Ectodermal cell (in vitro differentiated cells): ENCODE results near the gene MLXIPL.
"Not testable (repeated sequence)": the region's sequence is repeated elsewhere in the genome, so short reads cannot be mapped to it uniquely, and the experiment has no call there.

ENCODE experiments used
- H3K27ac ChIP-seq: 2 replicates; pipeline ENCODE4 v1.7.0; 2013; ENCODE audit warnings: mild to moderate bottlenecking, low read depth, low read length; ENCODE audit not compliant: insufficient read depth, poor library complexity, severe bottlenecking
- H3K27me3 ChIP-seq: 2 replicates; pipeline ENCODE4 v1.7.0; 2013; ENCODE audit warnings: mild to moderate bottlenecking, low read length; ENCODE audit not compliant: insufficient read depth, control insufficient read depth, poor library complexity, severe bottlenecking
- H3K36me3 ChIP-seq: one replicate; pipeline ENCODE4 v1.7.0; 2013; ENCODE audit warnings: low read length; ENCODE audit not compliant: control insufficient read depth, insufficient read depth
- H3K4me1 ChIP-seq: one replicate; pipeline ENCODE4 v1.7.0; 2013; ENCODE audit warnings: low read length; ENCODE audit not compliant: control insufficient read depth, insufficient read depth
- H3K4me3 ChIP-seq: 2 replicates; pipeline ENCODE4 v1.7.0; 2013; ENCODE audit warnings: low read depth, low read length, control low read depth; ENCODE audit not compliant: insufficient read depth
- H3K9me3 ChIP-seq: 2 replicates; pipeline ENCODE4 v1.7.0; 2013; ENCODE audit warnings: mild to moderate bottlenecking, low read length, moderate library complexity; ENCODE audit not compliant: control insufficient read depth
- WGBS, 2 experiments: methylation state at CpG; one replicate each; pipeline ENCODE4 v1.1.7; 2013; ENCODE audit warnings: missing lambda C conversion rate in 2 of 2; 5-methylcytosine and 5-hydroxymethylcytosine counted together

Gene MLXIPL

GRCh38 chr7:73614937-73615336, 9.4 kb downstream of the MLXIPL start:
- not testable (repeated sequence) for H3K36me3 ChIP-seq, H3K4me3 ChIP-seq, H3K27me3 ChIP-seq, H3K9me3 ChIP-seq, H3K4me1 ChIP-seq, H3K27ac ChIP-seq
- 91% methylated on average over 10 of the region's 10 CpGs for WGBS, 2 experiments

- WGBS, 2 experiments = 88% methylated on average over 14 of the region's 14 CpGs
- H3K4me3 ChIP-seq = no peak overlapping the region
Measured at GRCh38 chr7:73613954-73614735, 10.2 kb downstream of the MLXIPL start.

GRCh38 chr7:73612598-73613269, 11.6 kb downstream of the MLXIPL start:
- H3K27ac ChIP-seq = no peak overlapping the region
- H3K4me1 ChIP-seq = no peaks in the 10 kb centered on the region
- H3K4me3 ChIP-seq = no peak overlapping the region
- H3K9me3 ChIP-seq = no peaks in the 10 kb centered on the region
- 51% methylated on average over 11 of the region's 11 CpGs for WGBS, 2 experiments
- no peaks in the 10 kb centered on the region for H3K36me3 ChIP-seq
- H3K27me3 ChIP-seq = no peaks in the 10 kb centered on the region

More at GRCh38 chr7:73613954-73614735, 10.2 kb downstream of the MLXIPL start:
- no peak overlapping the region for H3K27ac ChIP-seq
- no peaks in the 10 kb centered on the region for H3K36me3 ChIP-seq
- H3K4me1 ChIP-seq = no peaks in the 10 kb centered on the region
- H3K9me3 ChIP-seq = no peaks in the 10 kb centered on the region
- H3K27me3 ChIP-seq = no peaks in the 10 kb centered on the region

GRCh38 chr7:73611017-73611555, 13.2 kb downstream of the MLXIPL start:
- H3K27me3 ChIP-seq = no peaks in the 10 kb centered on the region
- 85% methylated on average over 11 of the region's 11 CpGs for WGBS, 2 experiments
- H3K4me1 ChIP-seq = no peaks in the 10 kb centered on the region
- no peaks in the 10 kb centered on the region for H3K36me3 ChIP-seq
- H3K27ac ChIP-seq = no peak overlapping the region
- H3K4me3 ChIP-seq = no peak overlapping the region
- no peaks in the 10 kb centered on the region for H3K9me3 ChIP-seq

GRCh38 chr7:73610105-73610504, 14.2 kb downstream of the MLXIPL start:
- Histone ChIP-seq H3K36me3 (no peaks in the 10 kb centered on the region), H3K4me1 (no peaks in the 10 kb centered on the region), H3K27ac (no peak overlapping the region), H3K9me3 (no peaks in the 10 kb centered on the region), H3K27me3 (no peaks in the 10 kb centered on the region), H3K4me3 (no peak overlapping the region)
- WGBS, 2 experiments = 90 to 91% methylated on average over 4 of the region's 4 CpGs

- not testable (repeated sequence) for H3K4me3 ChIP-seq, H3K9me3 ChIP-seq, H3K27me3 ChIP-seq, H3K27ac ChIP-seq, H3K4me1 ChIP-seq, H3K36me3 ChIP-seq
- WGBS, 2 experiments = 70 to 83% methylated on average over 5 of the region's 5 CpGs
Measured at GRCh38 chr7:73607692-73607983, 16.7 kb downstream of the MLXIPL start.

- H3K27ac ChIP-seq = no peak overlapping the region
- H3K9me3 ChIP-seq = no peaks in the 10 kb centered on the region
- peak overlapping the region; percentile 18 for H3K4me3 ChIP-seq
- H3K4me1 ChIP-seq = no peaks in the 10 kb centered on the region
- no peaks in the 10 kb centered on the region for H3K36me3 ChIP-seq
- H3K27me3 ChIP-seq = no peaks in the 10 kb centered on the region
- 21 to 22% methylated on average over 34 to 35 of the region's 36 CpGs for WGBS, 2 experiments
Measured at GRCh38 chr7:73606801-73607691, 17.3 kb downstream of the MLXIPL start.

- Histone ChIP-seq H3K4me1 (no peaks in the 10 kb centered on the region), H3K4me3 (no peak overlapping the region), H3K27me3 (no peaks in the 10 kb centered on the region), H3K36me3 (no peaks in the 10 kb centered on the region), H3K9me3 (no peaks in the 10 kb centered on the region), H3K27ac (no peak overlapping the region)
- WGBS, 2 experiments = 84 to 86% methylated on average over 23 of the region's 23 CpGs
Measured at GRCh38 chr7:73605601-73606220, 18.6 kb downstream of the MLXIPL start.

GRCh38 chr7:73602721-73603651, 21.3 kb downstream of the MLXIPL start:
- 81 to 85% methylated on average over 22 of the region's 22 CpGs for WGBS, 2 experiments
- no peaks in the 10 kb centered on the region for H3K4me1 ChIP-seq

More at GRCh38 chr7:73602721-73603651, 21.3 kb downstream of the MLXIPL start:
- no peak overlapping the region for H3K27ac ChIP-seq
- no peak overlapping the region for H3K4me3 ChIP-seq
- H3K27me3 ChIP-seq = no peaks in the 10 kb centered on the region
- no peaks in the 10 kb centered on the region for H3K9me3 ChIP-seq
- no peaks in the 10 kb centered on the region for H3K36me3 ChIP-seq
